Activated CD8-positive, alpha-beta memory T cell treated with anti-CD3 and anti-CD28 coated beads, Interleukin-2, amount 50 U/mL, for 1 hour (primary cell): ENCODE data around the gene CCND2.

Experiments used
- DNase-seq: peaks from one replicate; pipeline ENCODE4 v3.0.0-alpha.2; 2020; ENCODE audit errors: extremely low read depth

CCND2 gene

DNA sequence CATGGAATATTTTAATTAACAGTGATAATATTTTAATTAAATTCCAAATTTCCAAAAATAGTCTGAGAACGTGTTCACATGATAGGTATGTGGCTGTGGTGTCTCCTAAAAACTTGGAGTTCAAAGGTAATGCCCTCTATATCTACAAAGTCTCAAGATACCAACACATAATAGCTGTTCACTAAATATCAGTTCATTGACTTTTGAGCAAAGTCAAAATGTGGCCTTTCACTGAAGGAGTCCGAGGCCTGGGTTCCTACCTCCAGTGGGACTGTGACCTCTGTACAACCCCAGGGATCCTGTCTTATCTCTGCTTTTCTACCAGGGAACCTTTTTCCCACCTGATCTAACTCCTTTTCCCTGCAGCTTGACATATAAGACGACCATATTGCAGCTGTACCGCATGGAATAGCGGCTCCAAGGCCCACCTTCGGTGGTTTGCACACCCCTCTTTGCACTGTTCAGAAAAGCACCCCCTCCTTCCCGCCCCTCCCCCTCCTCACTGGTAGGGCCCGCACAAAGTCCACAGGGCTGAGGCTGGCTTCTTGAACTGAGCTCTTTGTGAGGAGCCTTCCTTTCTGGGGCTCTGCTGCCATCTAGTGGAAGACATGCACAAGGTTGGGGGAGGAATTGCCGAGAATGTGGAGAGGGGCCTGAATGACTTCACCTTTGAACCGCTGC is 3.1 kb downstream of the CCND2 start:
- DNase-seq, result peak; percentile 80

DNA sequence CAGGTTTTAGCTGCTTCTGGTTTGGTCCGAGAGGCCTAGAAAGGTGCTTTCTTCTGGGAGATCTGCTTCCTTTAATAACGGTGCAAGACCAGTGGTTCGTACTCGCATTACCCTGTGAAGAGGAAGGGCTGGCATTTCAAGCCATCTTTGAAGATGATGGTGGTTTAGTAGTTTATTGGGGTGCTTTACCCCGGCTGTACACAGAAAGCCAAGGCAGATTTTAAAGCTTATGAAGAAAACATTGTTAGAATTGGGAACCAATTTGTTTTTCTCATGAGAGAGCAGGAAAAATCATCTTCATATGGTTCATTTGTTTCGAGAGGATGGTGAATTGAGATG is 3.6 kb downstream of the CCND2 start:
- no peak for DNase-seq

GRCh38 chr12:4277857-4278256 is 4.3 kb downstream of the CCND2 start:
- no peak for DNase-seq

- no peak for DNase-seq
Observed at GRCh38 chr12:4278329-4279197, 5.0 kb downstream of the CCND2 start.

DNA sequence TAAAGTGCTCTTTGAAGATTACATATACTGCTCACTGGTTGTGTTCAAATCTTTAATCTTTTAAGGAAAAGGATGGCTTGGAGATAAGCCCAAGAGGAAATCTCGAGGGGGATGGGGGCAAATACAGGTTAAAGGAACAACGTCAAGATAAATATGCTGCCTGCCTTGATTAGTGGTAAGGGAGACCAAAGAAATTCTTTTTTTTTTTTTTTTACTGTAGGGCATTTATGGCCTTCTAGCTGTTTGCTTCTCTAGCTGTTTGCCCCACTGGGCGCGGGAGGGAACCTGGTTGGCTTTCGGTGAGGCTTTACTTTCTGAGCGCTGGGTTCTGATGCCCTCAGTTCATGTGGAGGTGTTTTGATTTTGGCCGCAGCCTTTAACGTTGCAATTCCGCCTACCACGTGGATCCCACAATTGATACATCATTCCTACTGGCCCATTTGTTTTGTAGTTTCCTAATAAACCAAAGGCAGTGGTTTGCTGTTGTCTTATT is 5.7 kb downstream of the CCND2 start:
- no peak for DNase-seq

- DNase-seq, result no peak
Observed at GRCh38 chr12:4280351-4281163, 7.0 kb downstream of the CCND2 start.

- no peak for DNase-seq
Observed at GRCh38 chr12:4281173-4281654, 7.7 kb downstream of the CCND2 start.

DNA sequence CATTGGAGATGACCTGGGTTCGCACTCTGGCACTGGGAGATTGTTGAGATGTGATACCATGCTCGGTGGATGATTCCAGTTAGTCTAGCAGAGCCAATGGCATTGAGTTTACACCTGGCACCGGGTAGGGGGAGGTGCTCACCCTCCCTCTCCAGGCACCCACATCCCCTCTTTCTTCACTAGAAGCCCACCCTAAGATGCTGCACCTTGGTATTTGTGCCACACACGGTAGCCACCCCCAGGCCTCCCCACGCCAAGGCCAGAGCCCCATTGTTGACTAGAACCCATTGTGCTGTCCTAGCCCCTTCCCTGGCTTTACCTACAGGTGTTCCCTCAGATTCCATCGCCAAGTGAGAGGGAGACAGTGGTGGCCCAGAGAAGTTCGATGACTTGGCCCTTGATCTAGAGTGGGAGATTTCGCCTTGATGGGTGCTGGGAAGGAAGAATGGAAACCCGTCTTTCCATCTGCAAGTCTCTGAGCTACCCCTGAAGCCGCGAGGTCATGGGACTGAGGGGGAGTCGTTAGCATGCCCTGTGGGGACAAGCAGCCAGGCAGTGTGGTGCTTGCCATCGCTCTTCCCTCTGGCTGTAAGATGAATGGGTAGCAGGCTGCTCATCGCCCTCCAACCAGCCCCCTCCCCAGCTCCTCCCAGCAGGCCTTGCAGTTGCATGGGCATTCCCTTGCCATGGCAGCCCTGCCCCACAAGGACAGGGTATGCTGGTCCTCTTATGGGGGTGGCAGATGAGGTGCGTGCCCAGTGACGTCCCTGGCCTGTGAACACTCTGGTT is 8.7 kb downstream of the CCND2 start:
- no peak for DNase-seq

GRCh38 chr12:4282892-4283511 is 9.4 kb downstream of the CCND2 start:
- no peak for DNase-seq

DNA sequence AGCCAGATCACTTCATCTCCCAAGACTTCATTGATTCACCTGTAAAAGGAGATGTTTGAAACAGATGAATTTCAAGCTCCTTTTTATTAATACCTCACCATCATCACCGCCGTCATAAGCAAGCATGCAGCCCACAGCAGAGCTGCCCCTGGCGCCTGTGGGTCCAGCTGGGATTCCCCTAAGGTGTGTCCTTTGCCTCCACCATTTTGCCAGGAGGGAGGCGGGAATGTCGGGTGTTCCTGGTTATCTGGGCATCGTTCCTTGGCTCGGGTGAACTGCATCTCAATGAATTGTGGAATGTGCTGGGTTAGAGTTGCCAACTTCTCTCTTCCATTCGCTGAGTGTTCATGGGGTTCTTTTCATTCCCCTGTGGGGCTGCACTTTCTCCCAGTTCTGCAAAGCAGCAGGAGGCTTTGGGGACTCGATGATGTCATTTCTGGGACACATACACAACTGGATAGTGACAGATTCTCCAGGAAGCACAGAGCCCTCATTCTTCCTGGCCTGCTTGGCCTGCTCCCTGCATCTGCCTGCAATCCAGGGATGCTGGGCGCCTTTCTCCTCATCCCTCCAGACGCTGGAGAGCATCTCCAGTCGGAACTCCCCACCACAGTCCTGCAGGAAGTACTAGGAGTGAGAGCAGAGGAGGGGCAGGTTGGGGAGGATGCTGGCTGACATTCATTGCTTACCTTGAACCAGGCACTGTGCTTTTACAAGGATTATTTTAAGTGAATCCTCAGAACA is 10.1 kb downstream of the CCND2 start:
- no peak for DNase-seq

- no peak for DNase-seq
Observed at GRCh38 chr12:4284306-4284705, 10.7 kb downstream of the CCND2 start.

GRCh38 chr12:4285070-4285469 is 11.5 kb downstream of the CCND2 start:
- no peak for DNase-seq

DNA sequence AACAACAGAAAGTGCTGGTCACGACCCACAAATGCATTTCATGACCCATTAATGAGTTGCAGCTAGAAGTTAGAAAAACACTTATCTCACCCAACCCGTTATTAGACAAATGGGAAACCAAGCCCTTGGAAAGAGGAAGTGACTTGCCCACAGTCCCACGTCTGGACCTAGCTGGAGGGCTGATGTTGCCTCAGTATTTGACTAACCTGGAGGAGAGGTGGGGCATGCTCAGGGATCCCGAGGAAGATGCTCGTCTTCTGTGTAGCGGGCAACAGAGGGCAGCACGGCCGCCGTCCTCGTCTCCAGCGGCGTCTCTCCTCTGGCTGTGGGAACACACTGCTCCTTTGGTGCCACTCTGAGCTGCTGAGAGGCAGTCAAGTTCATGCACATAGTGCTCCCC is 12.7 kb downstream of the CCND2 start:
- DNase-seq, result no peak

GRCh38 chr12:4286771-4287317 is 13.3 kb downstream of the CCND2 start:
- no peak for DNase-seq

DNA sequence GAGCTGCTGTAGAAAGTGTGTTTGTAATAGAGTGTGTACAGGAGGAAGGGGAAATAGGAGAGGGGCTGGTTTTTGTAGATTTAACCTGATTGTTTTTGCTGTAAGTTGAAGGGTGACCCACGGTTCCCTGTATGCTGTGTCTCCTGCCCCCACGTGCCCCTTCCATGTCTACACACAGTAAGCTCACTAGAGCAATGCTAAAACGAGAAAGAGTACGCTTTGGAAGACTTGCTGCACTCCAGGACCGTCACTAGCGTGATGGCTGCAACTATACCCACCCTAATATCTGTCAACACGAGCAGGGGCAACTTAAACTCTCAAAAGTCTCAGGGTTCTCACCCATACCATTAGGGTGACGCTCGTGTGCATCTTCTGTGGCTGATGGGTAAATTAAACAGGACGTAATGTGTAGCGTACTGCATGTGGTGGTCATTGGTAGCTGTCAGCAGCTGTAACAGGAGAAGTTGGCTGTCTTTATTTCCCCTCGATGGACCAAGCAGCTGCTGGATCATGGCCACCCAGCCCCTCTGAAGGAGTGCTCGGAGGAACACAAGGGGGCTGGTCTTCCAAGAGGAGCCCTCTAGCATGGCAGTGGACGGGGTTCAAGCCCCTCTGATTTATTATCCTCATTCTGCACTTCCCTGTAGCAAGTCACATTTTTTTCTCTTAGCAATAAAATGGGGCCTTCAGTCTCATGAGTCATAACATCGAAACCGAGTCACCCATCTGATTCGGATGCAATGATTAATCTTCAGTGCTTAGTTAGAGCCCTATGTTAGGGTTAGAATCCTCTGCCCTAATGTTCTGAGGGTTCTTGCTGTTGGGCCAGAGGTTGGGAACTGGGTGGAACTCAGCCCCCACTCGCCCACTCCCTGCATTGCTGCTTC is 14.0 kb downstream of the CCND2 start:
- no peak for DNase-seq

- DNase-seq, result no peak
Observed at GRCh38 chr12:4288296-4289131, 15.0 kb downstream of the CCND2 start.

DNA sequence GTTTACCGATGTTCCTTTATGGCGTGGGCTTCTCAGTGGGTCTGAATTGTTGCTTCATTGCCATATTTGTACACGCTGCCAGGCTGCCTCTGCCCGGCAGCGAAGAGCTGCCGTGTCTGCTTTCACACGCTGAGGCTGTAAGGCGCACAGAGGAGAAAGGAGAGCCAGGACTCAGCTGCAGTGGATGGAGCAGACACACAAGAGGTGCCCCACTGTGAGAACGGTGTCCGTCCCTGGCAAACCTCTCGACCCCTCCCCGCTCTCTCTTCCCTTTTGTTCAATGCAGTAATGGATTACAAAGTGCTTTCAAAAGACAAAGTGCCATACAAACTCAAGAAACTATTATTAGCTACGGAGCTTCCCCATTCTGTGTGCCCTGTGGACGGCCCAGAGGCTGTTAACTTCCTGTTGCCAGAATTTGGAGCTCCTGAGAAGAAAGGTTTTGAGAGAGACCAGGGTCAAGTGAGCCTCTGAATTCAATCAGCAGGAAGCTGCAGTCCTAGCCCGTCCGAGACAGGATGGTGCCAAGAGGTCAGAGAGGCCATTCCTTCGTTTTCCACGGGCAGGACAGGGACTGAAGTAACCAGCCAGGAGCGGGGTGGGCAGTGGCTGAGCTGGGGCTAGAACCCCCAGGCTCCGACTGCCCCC is 15.8 kb downstream of the CCND2 start:
- DNase-seq, result no peak
